Measurements from ENCODE around the gene PCYT2. TPM values are rescaled to one million over a fixed set of nuclear protein-coding genes. Genes with fewer than 3 reads are reported as not detected.

Gene PCYT2
- total RNA-seq, 1 donor from 2014 or later, result 93.2 TPM

DNA sequence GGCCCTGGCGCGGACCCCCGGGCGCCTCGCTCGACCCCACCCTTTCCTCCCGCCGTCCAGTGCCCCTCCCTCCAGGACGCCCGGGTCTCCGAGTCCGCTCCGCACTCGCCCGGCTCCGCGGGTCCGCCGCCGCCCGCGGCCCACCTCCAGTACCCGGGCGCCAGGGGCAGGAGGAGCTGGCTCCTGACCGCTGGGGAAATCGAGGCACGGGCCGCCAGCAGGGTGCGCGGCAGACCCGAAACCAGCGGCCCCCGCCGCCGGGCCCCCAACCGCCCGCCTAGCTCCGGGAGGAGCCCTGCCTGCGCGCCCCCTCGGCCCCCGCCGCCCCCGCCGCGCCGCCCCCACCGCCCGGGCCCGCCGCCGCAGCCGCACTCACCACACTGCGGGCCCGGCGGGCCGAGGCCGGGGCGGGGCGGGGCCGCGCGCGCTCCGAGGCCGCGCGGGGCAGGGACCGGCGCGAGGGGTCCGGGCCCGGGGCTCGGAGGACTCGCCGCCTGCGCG is 16.0 kb upstream of the PCYT2 start:
- TF ChIP-seq, protein P1, sequence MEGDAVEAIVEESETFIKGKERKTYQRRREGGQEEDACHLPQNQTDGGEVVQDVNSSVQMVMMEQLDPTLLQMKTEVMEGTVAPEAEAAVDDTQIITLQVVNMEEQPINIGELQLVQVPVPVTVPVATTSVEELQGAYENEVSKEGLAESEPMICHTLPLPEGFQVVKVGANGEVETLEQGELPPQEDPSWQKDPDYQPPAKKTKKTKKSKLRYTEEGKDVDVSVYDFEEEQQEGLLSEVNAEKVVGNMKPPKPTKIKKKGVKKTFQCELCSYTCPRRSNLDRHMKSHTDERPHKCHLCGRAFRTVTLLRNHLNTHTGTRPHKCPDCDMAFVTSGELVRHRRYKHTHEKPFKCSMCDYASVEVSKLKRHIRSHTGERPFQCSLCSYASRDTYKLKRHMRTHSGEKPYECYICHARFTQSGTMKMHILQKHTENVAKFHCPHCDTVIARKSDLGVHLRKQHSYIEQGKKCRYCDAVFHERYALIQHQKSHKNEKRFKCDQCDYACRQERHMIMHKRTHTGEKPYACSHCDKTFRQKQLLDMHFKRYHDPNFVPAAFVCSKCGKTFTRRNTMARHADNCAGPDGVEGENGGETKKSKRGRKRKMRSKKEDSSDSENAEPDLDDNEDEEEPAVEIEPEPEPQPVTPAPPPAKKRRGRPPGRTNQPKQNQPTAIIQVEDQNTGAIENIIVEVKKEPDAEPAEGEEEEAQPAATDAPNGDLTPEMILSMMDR (IDR thresholded peaks at IDR 0.05; ENCODE audit: unreplicated experiment), result no peak
- Mint-ChIP-seq H3K9me3 (ENCODE audit: low read depth) (no peaks in the 10 kb centered on the region), H3K4me1 (ENCODE audit: low read depth) (peaks cover 26% of the 10 kb centered on the region), H3K27me3 (peaks cover 3% of the 10 kb centered on the region), H3K4me3 (ENCODE audit: low read depth) (peak overlapping the region; percentile 61), H3K36me3 (ENCODE audit: insufficient read depth) (no peaks in the 10 kb centered on the region), H3K27ac (no peak overlapping the region)
- no peak for DNase-seq (ENCODE audit: low spot score, unreplicated experiment)

DNA sequence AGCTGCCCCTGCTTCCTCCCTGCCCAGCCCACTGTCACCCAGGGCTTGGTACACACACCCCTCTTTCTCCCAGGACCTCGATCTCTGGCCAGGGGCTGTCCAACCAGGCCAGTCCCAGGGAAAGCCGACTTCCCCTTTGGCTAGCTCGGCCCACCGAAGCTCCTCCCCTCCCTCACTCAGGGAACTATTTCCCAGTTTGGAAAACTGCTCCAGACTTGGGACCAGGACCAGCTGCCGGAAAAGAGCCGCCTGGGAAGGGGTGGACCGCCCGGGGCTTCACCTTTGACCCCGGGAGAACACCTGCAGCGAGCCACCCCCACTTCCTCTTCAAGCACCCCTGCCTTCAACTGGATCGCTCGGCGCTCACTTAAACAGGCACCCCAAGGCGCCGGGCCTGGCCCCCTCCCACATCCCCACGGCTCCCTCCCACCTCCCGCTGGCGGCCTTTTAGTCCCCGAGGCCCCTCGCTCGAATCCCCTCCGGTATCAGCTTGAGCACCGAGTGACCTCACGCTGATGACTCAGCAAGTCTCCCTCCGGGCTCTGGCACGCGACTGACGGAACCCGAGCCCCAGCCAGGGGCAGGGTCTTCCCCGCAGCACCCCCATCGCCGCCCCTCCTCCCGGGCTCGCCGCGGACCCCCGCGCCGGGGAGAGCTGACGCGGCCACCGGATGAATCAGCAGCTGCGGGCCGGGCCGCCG is 15.4 kb upstream of the PCYT2 start:
- H3K27ac Mint-ChIP-seq, result peak overlapping the region; percentile 99
- no peaks in the 10 kb centered on the region for H3K9me3 Mint-ChIP-seq (ENCODE audit: low read depth)
- no peaks in the 10 kb centered on the region for H3K36me3 Mint-ChIP-seq (ENCODE audit: insufficient read depth)
- TF ChIP-seq, protein P1 (IDR thresholded peaks at IDR 0.05; ENCODE audit: unreplicated experiment), result no peak
- peaks cover 27% of the 10 kb centered on the region for H3K4me1 Mint-ChIP-seq (ENCODE audit: low read depth)
- H3K27me3 Mint-ChIP-seq, result peaks cover 3% of the 10 kb centered on the region
- peak; percentile 55 for DNase-seq (ENCODE audit: low spot score, unreplicated experiment)
- H3K4me3 Mint-ChIP-seq (ENCODE audit: low read depth), result peak overlapping the region; percentile 86

DNA sequence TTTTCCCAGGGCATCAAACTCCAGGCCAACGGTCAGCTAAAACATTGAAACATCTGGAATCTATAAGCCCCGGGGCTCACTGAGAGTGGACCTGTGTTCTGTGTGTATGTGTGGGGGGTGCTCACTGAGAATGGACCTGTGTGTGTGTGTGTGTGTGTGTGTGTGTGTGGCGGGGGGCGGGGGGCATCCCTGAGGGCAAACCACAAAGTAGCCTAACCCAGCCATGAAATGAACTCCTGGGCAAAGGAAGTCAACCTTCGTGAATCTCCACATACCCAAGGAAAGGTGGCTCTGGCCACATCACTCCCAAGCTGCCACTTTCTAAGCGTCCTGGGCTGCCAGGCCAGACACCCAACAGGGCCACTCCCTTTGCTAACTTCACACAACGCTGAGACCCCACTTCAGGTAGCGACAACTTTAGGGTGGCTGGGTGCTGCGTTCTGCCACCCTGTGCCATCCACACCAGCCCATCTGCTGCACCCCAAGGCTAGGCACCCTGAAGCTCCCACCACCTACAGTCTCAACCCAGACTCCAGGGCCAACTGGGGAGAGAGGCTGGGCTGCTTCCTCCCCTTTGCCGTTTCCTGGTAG is 14.8 kb upstream of the PCYT2 start:
- DNase-seq (ENCODE audit: low spot score, unreplicated experiment), result no peak
- TF ChIP-seq, protein P1 (IDR thresholded peaks at IDR 0.05; ENCODE audit: unreplicated experiment), result no peak
- peaks cover under 1% of the 10 kb centered on the region for H3K27me3 Mint-ChIP-seq
- peaks cover 27% of the 10 kb centered on the region for H3K4me1 Mint-ChIP-seq (ENCODE audit: low read depth)
- no peaks in the 10 kb centered on the region for H3K9me3 Mint-ChIP-seq (ENCODE audit: low read depth)
- H3K27ac Mint-ChIP-seq, result peak overlapping the region; percentile 99
- H3K36me3 Mint-ChIP-seq (ENCODE audit: insufficient read depth), result peaks cover 3% of the 10 kb centered on the region
- H3K4me3 Mint-ChIP-seq (ENCODE audit: low read depth), result peak overlapping the region; percentile 86

DNA sequence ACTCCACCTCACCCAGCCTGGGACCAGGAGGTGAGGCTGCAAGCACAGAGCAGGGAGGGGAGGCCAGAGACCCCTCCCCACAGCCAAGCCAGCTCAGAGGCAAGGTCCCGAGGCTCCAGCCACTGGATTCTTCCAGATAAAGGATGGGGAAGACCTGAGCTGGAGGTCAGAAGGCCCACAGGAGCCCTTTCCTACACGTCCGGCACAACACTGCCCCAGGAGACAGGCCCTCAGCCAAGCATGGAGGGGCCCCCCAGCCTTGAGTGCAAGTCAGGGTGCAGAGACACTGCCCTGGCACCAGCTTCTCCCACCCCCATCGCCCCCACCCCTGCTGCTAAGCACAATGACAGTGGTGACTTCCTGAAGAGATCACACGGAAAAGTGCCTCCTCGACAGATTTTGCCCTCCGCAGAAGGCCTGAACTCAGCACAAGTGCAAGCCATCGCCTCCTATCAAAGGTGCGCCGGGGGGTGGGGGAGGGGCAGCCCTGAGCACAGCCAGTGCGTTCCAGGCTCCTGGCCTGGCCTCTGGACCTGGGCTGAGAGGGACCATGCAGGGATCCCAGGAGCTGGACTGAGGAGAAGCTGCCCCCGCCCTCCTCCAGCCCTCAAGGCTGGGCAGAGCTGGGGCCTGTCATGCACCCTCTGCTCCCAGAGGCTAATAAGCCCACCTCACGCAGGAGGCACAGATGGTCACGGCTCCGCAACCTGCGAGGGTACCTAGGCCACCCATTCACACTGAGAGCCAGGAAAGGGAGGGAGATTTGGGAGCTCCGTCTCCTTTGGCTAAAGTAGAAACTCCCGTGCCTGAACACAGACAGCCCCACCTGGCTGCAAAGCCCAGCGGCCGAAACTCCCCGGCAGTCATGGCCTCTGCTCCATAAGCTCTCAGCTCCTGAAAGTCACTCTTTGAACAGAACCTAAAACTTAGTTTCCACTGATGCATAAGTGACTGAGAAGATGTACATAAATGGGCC is 13.6 kb upstream of the PCYT2 start:
- no peak for DNase-seq (ENCODE audit: low spot score, unreplicated experiment)

More for the DNA sequence above, 13.6 kb upstream of the PCYT2 start:
- H3K27ac Mint-ChIP-seq, result peak overlapping the region; percentile 99
- TF ChIP-seq, protein P1 (IDR thresholded peaks at IDR 0.05; ENCODE audit: unreplicated experiment), result no peak
- no peaks in the 10 kb centered on the region for H3K27me3 Mint-ChIP-seq
- no peaks in the 10 kb centered on the region for H3K9me3 Mint-ChIP-seq (ENCODE audit: low read depth)
- peaks cover 4% of the 10 kb centered on the region for H3K36me3 Mint-ChIP-seq (ENCODE audit: insufficient read depth)
- H3K4me1 Mint-ChIP-seq (ENCODE audit: low read depth), result peaks cover 27% of the 10 kb centered on the region
- peak overlapping the region; percentile 86 for H3K4me3 Mint-ChIP-seq (ENCODE audit: low read depth)
